A549 (cell line): ENCODE measurements around the gene RARA. TPM values are rescaled to one million over a fixed set of nuclear protein-coding genes. Genes with fewer than 3 reads are reported as not detected.
A peak's percentile ranks its signal among the peaks of the same experiment; 100 is the strongest.

Source experiments
- ATAC-seq, 2 experiments: fragments of 200-7000 bp in 1 of 2; fragments of >200 bp in 1 of 2; cut with Nextera tagmentation in 1 of 2; cut with Tn5 transposase in 1 of 2; 3 replicates each; pipeline versions ENCODE4 v1.8.0 to v1.9.1; 2018 to 2020; ENCODE audit warnings: mild to moderate bottlenecking in 1 of 2, moderate library complexity in 1 of 2
- CTCF ChIA-PET: fragments of 300-600 bp; sonication (Branson Sonifier 250); formaldehyde crosslinking; extraction: SDS; loops from one replicate; lab custom pipeline; 2021; ENCODE audit warnings: antibody characterized with exemption, inconsistent platforms; lab: Yijun Ruan, JAX
- POLR2A ChIA-PET: fragments of 350-600 bp; formaldehyde crosslinking; extraction: SDS; loops from one replicate; lab custom pipeline; 2021; ENCODE audit warnings: antibody characterized with exemption, inconsistent platforms; lab: Yijun Ruan, JAX
- DNase-seq, 2 experiments: peaks; one replicate each; pipeline versions ENCODE4 v3.0.0 to v3.0.0-alpha.2; 2011 to 2016; ENCODE audit warnings: low read depth in 1 of 2, low spot score in 1 of 2
- FAIRE-seq: peaks from 2 replicates; lab custom pipeline; 2011; peaks lifted over from hg19 to GRCh38; lab: Jason Lieb, UNC
- H3K27ac ChIP-seq, 2 experiments: fragments of >200 bp; sonication (Bioruptor Twin); formaldehyde crosslinking; 3 replicates each; pipeline ENCODE4 v1.5.1; 2016 to 2017
- H3K4me1 ChIP-seq: fragments of >200 bp; sonication (Bioruptor Twin); formaldehyde crosslinking; 3 replicates; pipeline ENCODE4 v1.6.1; 2016
- H3K4me2 ChIP-seq: fragments of >200 bp; sonication (Bioruptor Twin); formaldehyde crosslinking; 3 replicates; pipeline ENCODE4 v1.6.1; 2016
- H3K4me3 ChIP-seq: fragments of >200 bp; sonication (Bioruptor Twin); formaldehyde crosslinking; 3 replicates; pipeline ENCODE4 v1.5.1; 2016
- H3K9me3 ChIP-seq: fragments of >200 bp; sonication (Bioruptor Twin); formaldehyde crosslinking; 3 replicates; pipeline ENCODE4 v1.6.1; 2016
- CHD4 ChIP-seq: fragments of 200-600 bp; sonication (generic); IDR thresholded peaks from 2 replicates; pipeline ENCODE4 v1.6.1; 2016; ENCODE audit warnings: antibody characterized with exemption, mild to moderate bottlenecking, borderline replicate concordance
- HDAC2 ChIP-seq: fragments of 200-600 bp; sonication (generic); IDR thresholded peaks from 2 replicates; pipeline ENCODE4 v1.6.1; 2016
- HOXB13 ChIP-seq: fragments of 250-450 bp; sonication (Bioruptor Pico); IDR thresholded peaks from 2 replicates; pipeline ENCODE4 v1.5.0; 2020; ENCODE audit warnings: low read depth, mild to moderate bottlenecking, moderate library complexity
- KDM1A ChIP-seq: fragments of 200-600 bp; sonication (generic); IDR thresholded peaks from 2 replicates; pipeline ENCODE4 v1.6.1; 2016; ENCODE audit warnings: low read depth, mild to moderate bottlenecking
- KDM5A ChIP-seq: fragments of 200-600 bp; sonication (generic); IDR thresholded peaks from 2 replicates; pipeline ENCODE4 v1.6.1; 2016; ENCODE audit warnings: antibody characterized with exemption, mild to moderate bottlenecking
- RNF2 ChIP-seq: fragments of 200-600 bp; sonication (generic); IDR thresholded peaks from 2 replicates; pipeline ENCODE4 v1.6.1; 2016; ENCODE audit warnings: low read depth, mild to moderate bottlenecking, antibody characterized with exemption, moderate library complexity, borderline replicate concordance
- WGBS: methylation state at CpG from one replicate; pipeline ENCODE4 v1.1.6; 2017; ENCODE audit errors: missing lambda C conversion rate; 5-methylcytosine and 5-hydroxymethylcytosine counted together
- polyA plus RNA-seq, 4 experiments: library from polyadenylated mRNA; depleted of rRNA in 3 of 4; stranded (reverse); fragments of >200 nt; fragmentation: RNase III in 1 of 4; extraction: RNeasy Plus Mini Kit Qiagen cat#74134 plus additional on column Dnase treatment in 1 of 4; gene quantifications; 2 replicates in 3 of 4; 3 replicates in 1 of 4; pipeline ENCODE4 v1.2.3, GENCODE V29; 2011 to 2017
- TF ChIP-seq, protein P1 (sequence below): IDR thresholded peaks from 2 replicates; pipeline ENCODE4 v1.6.1; 2012; ENCODE audit warnings: low read depth, borderline replicate concordance
- TF ChIP-seq, protein P2 (sequence below): IDR thresholded peaks from 2 replicates; pipeline ENCODE4 v1.6.1; 2012
- TF ChIP-seq, protein P3 (sequence below): fragments of >200 bp; sonication (Bioruptor Twin); formaldehyde crosslinking; IDR thresholded peaks from 3 replicates; pipeline ENCODE4 v1.5.1; 2016
- TF ChIP-seq, protein P4 (sequence below): fragments of >200 bp; sonication (Bioruptor Twin); formaldehyde crosslinking; IDR thresholded peaks from 2 replicates; pipeline ENCODE4 v1.6.1; 2016
- TF ChIP-seq, protein P5 (sequence below): fragments of 250-450 bp; sonication (Bioruptor Pico); IDR thresholded peaks from 2 replicates; pipeline ENCODE4 v1.5.0; 2021; ENCODE audit warnings: mild to moderate bottlenecking, moderate library complexity, borderline replicate concordance

The RARA gene
- polyA plus RNA-seq, 2 of the 4 experiments (the other 2 are of a cell fraction), result 8.6 to 17.2 TPM

DNA sequence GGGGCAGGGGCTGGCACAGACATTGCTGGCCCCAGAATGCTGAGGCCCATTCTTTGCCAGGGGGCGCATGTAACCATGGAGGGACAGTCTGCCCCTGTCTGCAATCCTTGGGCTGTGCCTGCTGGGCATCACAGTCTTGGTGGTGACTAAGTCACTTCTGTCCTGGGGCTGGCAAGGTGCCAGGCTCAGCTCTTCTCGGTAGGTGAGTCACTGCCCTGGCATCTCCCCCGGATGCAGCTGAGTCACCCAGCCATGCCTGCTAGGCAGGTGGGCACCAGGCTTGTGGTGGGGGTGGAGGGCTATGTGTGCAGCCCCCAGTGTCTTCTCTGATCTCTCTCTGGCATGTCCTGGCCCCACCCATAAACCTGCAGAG, 5.6 kb downstream of the RARA start (continued):
- TF ChIP-seq, protein P1, sequence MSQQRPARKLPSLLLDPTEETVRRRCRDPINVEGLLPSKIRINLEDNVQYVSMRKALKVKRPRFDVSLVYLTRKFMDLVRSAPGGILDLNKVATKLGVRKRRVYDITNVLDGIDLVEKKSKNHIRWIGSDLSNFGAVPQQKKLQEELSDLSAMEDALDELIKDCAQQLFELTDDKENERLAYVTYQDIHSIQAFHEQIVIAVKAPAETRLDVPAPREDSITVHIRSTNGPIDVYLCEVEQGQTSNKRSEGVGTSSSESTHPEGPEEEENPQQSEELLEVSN, result no peak
- TF ChIP-seq HOXB13 (CRISPR knock-in tag), result no peak
- TF ChIP-seq, protein P2, sequence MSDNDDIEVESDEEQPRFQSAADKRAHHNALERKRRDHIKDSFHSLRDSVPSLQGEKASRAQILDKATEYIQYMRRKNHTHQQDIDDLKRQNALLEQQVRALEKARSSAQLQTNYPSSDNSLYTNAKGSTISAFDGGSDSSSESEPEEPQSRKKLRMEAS, result peak; percentile 94
- TF ChIP-seq, protein P3, sequence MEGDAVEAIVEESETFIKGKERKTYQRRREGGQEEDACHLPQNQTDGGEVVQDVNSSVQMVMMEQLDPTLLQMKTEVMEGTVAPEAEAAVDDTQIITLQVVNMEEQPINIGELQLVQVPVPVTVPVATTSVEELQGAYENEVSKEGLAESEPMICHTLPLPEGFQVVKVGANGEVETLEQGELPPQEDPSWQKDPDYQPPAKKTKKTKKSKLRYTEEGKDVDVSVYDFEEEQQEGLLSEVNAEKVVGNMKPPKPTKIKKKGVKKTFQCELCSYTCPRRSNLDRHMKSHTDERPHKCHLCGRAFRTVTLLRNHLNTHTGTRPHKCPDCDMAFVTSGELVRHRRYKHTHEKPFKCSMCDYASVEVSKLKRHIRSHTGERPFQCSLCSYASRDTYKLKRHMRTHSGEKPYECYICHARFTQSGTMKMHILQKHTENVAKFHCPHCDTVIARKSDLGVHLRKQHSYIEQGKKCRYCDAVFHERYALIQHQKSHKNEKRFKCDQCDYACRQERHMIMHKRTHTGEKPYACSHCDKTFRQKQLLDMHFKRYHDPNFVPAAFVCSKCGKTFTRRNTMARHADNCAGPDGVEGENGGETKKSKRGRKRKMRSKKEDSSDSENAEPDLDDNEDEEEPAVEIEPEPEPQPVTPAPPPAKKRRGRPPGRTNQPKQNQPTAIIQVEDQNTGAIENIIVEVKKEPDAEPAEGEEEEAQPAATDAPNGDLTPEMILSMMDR, result peak; percentile 14; the same call in 1 of the 3 replicates

DNA sequence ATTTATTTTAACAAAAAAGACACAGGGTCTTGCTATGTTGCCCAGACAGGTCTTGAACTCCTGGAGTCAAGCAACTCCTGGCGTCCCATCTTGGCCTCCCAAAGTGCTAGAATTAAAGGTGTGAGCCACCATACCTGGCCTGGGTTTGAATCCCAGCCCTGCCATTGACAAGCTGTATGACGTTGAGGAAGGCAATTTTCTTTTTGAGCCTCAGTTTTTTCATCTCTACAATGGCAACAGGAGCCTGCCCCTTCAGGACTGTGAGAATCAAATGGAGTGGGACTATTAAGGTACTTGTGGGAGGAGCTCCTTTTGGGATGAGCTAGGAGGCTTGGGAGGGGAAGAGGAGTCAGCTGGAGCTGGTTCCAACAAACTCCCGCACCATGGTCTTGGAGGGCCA, 6.2 kb downstream of the RARA start:
- no peak for FAIRE-seq
- Histone ChIP-seq H3K9me3 (no peaks in the 10 kb centered on the region), H3K4me1 (peaks cover 86% of the 10 kb centered on the region), H3K4me3 (no peak overlapping the region), H3K4me2 (peak overlapping the region; percentile 99), H3K27ac (peak overlapping the region; percentile 95 to 97)
- ATAC-seq, result no peak
- no peak for DNase-seq
- peak; percentile 97 for TF ChIP-seq KDM1A
- peak; percentile 56; the same call in 1 of the 2 replicates for TF ChIP-seq HDAC2
- TF ChIP-seq CHD4, result peak; percentile 79
- TF ChIP-seq KDM5A, result no peak
- TF ChIP-seq, protein P4, sequence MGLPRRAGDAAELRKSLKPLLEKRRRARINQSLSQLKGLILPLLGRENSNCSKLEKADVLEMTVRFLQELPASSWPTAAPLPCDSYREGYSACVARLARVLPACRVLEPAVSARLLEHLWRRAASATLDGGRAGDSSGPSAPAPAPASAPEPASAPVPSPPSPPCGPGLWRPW, result no peak
- no peak for TF ChIP-seq RNF2
- 72% methylated on average over 3 of the region's 3 CpGs for WGBS
- CTCF ChIA-PET, result interaction anchor here (0.6 to 50.4 kb wide), 7 partner anchors 3 to 217 kb away, joined by 3 to 2395 read pairs (median 3); partner anchors contain the start of genes CDC6, GJD3, IGFBP4 and RARA
- POLR2A ChIA-PET, result interaction anchor here (0.7 kb wide), 1 partner anchor 27 kb away, joined by 4 read pairs; no protein-coding TSS in a partner anchor

DNA sequence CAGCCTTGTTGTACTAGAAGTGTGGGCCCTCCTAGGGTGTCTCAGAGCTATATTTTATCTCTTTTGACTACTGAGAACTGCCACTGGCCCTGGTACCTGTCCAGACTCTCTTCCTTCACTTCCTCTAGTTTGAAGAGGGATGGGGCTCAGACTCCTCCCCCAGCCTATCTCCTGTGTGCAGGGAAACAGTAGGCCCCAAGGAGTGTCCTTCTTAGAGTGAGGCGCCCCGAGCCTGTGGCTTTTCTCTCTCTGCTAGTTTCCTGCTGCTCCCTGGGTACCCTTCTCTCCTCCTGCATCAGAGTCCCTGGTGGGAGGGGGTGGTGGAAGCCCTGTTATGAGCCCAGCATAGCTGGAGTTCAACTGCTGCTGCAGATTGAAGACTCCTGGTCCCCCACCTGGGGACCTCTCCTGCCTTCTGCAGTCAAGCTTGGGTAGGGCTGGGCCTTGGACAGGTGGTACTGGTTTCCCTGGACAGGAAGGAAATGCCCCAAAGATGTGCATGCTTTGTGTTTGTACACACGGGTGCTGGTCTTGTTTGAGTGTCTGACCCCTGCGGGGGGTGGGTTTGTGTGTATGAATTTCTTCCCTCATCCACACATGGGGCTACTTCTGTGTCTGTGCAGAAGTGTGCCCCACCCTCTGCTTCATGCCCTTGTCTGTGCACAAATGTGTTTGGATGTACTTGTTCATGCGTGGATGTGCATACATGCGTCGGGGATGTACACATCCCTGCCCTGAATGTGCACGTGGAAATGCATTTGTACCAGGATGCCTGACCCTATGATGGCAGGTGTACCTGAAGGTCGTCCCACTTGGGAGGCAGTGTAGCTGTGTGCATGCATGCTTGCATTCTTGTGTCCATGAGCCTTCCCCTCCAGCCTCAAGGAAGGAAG, 6.9 kb downstream of the RARA start:
- CTCF ChIA-PET, result interaction anchor here (0.6 to 50.4 kb wide), 6 partner anchors 2 to 125 kb away, joined by 3 to 2395 read pairs (median 538); partner anchors contain the start of genes CDC6, GJD3 and RARA
- H3K4me3 ChIP-seq, result peak overlapping the region; percentile 81; the same call in 2 of the 3 replicates
- POLR2A ChIA-PET, result interaction anchor here (0.7 to 1.8 kb wide), 7 partner anchors 9 to 336 kb away, joined by 3 to 14 read pairs (median 4); partner anchors contain the start of gene PSMD3
- WGBS, result 39% methylated on average over 8 of the region's 9 CpGs
- peaks cover 86% of the 10 kb centered on the region for H3K4me1 ChIP-seq
- no peak for DNase-seq
- no peak for TF ChIP-seq CHD4
- TF ChIP-seq, protein P2, result peak; percentile 70; the same call in 1 of the 2 replicates
- TF ChIP-seq, protein P5, sequence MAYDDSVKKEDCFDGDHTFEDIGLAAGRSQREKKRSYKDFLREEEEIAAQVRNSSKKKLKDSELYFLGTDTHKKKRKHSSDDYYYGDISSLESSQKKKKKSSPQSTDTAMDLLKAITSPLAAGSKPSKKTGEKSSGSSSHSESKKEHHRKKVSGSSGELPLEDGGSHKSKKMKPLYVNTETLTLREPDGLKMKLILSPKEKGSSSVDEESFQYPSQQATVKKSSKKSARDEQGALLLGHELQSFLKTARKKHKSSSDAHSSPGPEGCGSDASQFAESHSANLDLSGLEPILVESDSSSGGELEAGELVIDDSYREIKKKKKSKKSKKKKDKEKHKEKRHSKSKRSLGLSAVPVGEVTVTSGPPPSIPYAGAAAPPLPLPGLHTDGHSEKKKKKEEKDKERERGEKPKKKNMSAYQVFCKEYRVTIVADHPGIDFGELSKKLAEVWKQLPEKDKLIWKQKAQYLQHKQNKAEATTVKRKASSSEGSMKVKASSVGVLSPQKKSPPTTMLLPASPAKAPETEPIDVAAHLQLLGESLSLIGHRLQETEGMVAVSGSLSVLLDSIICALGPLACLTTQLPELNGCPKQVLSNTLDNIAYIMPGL (CRISPR knock-in tag), result no peak
- no peaks in the 10 kb centered on the region for H3K9me3 ChIP-seq
- FAIRE-seq, result peak; percentile 70
- H3K27ac ChIP-seq, result peak overlapping the region; percentile 95 to 97
- ATAC-seq, result no peak
- peak overlapping the region; percentile 99 for H3K4me2 ChIP-seq
